NCI-H748 (cell line): ENCODE results near the gene UPK1A.
"Not testable (repeated sequence)": the region's sequence is repeated elsewhere in the genome, so short reads cannot be mapped to it uniquely, and the experiment has no call there.

Experiments used
- DNase-seq: peaks from one replicate; lab custom pipeline; 2025; ENCODE audit not compliant: unreplicated experiment; lab: John Stamatoyannopoulos, UW

UPK1A gene

GRCh38 chr19:35644206-35644986, 21.9 kb upstream of the UPK1A start:
- peak; percentile 99 for DNase-seq

- peak; percentile 82 for DNase-seq
Measured at GRCh38 chr19:35644987-35645679, 21.2 kb upstream of the UPK1A start.

DNA sequence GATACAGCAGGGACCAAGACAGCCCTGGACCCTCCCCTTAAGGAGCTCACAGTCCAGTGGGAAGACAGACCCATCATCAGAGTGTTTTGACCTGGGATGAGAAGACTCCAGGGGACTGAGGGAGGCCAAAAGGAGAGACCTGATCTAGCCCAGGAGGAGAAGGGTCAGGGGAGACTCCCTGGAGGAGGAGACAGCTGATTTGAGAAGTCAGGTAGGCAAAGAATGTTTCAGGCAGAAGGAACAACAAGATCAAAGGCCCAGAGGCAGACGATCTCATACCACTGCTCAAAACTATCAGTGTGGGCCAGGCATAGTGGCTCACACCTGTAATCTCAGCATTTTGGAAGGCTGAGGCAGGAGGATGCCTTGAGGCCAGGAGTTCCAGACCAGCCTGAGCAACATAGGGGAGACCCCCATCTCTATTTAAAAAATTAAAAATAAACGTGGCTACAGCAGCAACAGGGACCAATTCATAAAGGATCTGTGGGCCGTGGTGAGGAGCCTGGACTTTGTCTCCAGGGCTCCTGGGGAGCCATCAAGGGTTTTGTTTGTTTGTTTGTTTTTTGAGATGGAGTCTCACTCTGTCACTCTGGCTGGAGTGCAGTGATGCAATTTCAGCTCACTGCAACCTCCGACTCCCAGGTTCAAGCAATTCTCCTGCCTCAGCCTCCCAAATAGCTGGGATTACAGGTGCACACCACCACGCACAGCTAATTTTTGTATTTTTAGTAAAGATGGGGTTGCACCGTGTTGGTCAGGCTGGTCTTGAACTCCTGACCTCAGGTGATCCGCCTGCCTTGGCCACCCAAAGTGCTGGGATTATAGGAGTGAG, 20.4 kb upstream of the UPK1A start:
- no peak for DNase-seq

GRCh38 chr19:35648017-35648961, 18.0 kb upstream of the UPK1A start, which contains the start of gene COX6B1:
COX6B1 (plus strand) TSS chr19:35648323; CDS start chr19:35651244, 2,921 bp downstream.
- peak; percentile 100 for DNase-seq

DNA sequence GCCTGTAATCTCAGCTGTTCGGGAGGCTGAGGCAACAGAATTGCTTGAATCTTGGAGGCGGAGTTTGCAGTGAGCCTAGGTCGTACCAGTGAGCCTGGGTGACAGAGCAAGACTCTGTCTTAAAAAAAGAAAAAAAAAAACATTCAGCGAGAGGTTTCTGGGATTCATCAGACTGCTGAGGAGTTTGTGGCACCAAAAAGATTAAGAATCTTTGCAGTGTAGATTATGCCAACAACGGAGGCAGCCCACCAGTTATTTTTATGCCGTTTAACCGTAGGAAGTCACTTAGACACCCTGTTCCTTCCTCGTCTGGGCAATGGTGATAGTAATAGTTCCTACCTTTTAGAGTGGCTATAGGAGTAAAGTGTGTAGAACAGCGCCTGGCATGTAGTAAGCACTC, 15.7 kb upstream of the UPK1A start:
- DNase-seq: no peak

DNA sequence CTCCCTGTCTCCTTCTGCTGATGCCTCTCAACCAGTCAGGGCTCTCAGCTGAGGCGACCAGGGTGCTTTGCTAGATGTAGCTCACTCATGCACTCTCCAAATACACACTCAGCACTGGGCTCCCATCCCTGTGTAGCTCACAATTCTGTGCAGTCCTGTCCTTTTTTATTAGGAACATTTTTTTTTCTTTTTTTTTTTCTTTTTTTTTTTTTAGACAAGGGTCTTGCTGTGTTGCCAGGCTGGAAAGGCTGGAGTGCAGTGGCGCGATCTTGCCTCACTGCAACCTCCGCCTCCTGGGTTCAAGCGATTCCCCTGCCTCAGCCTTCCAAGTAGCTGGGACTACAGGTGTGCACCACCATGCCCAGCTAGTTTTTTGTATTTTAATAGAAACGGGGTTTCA, 11.5 kb upstream of the UPK1A start:
- DNase-seq: not testable (repeated sequence)

- no peak for DNase-seq
Measured at GRCh38 chr19:35655600-35655999, 10.7 kb upstream of the UPK1A start.

GRCh38 chr19:35656700-35657099, 9.6 kb upstream of the UPK1A start:
- DNase-seq: no peak

GRCh38 chr19:35657904-35658700, 8.2 kb upstream of the UPK1A start:
- no peak for DNase-seq

GRCh38 chr19:35661995-35662340, 4.3 kb upstream of the UPK1A start:
- no peak for DNase-seq

- DNase-seq: no peak
Measured at GRCh38 chr19:35663981-35664380, 2.3 kb upstream of the UPK1A start.

DNA sequence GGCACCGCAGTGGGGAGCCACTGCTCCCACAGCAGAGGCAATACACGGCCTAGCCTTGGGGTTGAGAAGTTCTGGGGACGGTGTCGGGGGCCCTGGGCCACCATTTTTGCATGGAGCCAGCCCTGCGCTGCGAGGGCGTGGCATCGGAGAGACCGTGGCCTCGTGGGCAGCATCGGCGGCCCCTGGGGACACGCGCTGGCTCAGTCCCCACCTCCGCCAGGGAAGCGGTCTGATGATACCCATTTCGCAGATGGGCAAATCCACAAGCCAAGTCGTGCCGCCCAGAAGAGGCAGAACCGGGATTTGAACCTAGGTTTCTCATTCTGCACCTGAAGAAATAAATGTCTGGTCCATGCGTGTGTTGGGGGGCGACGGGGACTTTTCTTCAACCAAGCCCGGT, 1.2 kb upstream of the UPK1A start:
- DNase-seq: no peak

DNA sequence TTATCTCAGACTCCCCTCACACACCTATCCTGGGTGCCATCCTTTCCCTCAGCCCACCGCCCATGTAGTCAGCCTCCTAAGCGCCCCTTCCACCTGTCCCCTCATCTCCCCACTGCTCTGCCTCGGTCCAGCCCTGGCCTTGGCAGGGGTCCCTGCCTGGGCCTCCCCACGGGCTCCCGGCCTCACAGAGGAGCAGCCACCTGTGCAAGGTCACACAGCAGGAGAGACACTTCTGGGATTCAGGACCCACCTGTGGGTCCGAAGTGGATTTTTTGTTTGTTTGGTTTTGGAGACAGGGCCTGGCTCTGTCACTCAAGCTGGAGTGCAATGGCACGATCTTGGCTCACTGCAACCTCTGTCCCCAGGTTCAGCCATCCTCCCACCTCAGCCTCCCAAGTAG, 713 bp upstream of the UPK1A start:
- no peak for DNase-seq

GRCh38 chr19:35669566-35669965, 3.2 kb downstream of the UPK1A start:
- DNase-seq: no peak

DNA sequence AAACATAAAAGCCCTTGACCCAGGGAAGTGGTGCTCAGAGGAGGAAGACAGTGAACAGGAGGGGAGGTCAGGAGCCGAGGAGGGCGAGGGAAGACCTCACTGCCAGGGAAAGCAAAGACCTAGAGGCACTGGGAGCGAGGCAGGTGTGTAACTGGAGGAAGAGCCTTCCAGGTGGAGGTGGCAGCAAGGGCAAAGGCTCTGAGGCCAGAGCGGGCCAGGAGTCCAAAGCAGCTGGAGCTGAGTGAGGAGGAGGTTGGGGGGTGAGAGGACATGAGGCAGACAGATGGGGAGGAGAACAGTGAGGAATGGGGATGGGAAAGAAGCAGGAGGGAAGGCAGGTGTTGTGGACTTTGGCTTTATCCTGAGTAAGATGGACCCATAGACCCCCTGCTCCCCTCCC, 3.7 kb downstream of the UPK1A start:
- DNase-seq: no peak

DNA sequence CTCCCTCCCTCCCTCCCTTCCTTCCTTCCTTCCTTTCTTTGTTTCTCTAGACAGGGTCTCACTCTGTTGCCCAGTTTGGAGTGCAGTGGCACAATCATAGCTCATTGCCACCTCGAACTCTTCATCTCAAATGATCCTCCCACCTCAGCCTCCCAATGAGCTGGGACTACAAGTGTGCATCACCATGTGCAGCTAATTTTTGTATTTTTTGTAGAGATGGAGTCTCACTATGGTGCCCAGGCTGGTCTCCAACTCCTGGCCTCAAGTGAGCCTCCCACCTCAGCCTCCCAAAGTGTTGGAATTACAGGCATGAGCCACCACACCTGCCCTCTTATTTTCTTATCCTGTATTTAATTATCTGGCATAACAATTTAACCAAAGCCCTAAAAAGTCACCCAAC, 4.4 kb downstream of the UPK1A start:
- no peak for DNase-seq

DNA sequence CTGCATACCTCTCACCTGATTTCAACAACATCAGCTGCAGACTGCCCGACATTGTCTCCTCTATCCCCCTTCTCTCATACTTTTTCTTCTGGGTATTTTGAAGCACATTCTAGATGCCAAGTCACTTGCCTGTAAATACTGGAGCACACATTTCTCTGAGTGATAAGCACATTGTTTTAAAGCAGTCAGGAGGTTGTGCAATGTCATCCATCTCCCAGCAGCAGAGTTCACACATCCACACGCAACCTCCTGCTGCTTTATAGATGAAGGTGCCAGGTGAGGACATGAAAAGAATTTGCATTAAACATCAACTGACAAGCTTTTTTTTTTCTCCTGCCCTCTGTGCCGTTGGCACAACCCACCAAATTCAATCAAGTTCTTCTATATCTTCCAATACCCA, 5.5 kb downstream of the UPK1A start:
- peak; percentile 18 for DNase-seq

GRCh38 chr19:35673121-35673804, 6.9 kb downstream of the UPK1A start:
- peak; percentile 84 for DNase-seq

DNA sequence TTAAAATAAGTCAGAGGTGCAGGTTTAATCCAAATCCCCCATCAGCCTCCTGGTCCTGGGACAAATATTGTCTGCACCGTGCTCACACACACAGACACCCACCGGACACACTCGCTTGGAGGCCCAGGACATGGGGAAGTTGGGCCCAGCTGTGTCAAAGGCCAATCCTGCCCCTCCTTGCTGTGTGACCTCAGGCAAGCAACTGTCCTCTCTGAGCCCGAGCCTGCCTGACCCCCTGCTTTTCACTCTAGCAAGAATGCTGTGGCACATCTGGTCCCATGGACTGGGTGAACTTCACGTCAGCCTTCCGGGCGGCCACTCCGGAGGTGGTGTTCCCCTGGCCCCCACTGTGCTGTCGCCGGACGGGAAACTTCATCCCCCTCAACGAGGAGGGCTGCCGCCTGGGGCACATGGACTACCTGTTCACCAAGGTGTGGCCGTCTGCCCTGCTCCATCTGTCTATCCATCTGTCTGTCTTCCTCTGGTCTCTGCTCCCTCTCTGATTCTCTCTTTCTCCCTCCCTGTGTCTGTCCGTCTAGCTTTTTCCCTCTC, 9.3 kb downstream of the UPK1A start:
- DNase-seq: no peak
